ENCODE data around the gene ACSL4.

ACSL4 gene

DNA sequence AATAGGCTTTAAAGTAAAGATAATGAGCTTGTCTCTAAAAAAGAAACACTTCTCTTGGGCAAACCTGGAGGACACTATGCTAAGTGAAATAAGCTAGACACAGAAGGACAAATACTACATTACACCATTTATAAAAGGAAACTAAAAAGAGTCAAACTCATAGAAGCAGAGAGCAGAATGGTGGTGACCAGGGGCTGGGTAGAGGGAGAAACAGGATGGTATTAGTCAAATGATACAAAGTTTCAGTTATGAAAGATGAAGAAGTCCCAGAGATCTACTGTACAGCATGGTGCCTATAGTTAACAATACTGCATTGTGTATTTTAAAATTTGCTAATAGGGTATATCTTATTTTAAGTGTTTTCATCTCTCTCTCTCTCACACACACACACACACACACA is 28.5 kb downstream of the ACSL4 start:
- TF ChIP-seq, protein P1, sequence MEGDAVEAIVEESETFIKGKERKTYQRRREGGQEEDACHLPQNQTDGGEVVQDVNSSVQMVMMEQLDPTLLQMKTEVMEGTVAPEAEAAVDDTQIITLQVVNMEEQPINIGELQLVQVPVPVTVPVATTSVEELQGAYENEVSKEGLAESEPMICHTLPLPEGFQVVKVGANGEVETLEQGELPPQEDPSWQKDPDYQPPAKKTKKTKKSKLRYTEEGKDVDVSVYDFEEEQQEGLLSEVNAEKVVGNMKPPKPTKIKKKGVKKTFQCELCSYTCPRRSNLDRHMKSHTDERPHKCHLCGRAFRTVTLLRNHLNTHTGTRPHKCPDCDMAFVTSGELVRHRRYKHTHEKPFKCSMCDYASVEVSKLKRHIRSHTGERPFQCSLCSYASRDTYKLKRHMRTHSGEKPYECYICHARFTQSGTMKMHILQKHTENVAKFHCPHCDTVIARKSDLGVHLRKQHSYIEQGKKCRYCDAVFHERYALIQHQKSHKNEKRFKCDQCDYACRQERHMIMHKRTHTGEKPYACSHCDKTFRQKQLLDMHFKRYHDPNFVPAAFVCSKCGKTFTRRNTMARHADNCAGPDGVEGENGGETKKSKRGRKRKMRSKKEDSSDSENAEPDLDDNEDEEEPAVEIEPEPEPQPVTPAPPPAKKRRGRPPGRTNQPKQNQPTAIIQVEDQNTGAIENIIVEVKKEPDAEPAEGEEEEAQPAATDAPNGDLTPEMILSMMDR (conservative IDR thresholded peaks at IDR 0.05; ENCODE audit: low read depth): no peak
- ChIA-PET POLR2A (ENCODE audit: low non-redundant PET) (no interaction called here), CTCF (no interaction called here)
- no peak overlapping the region for H3K27ac ChIP-seq
- DNase-seq (ENCODE audit: low spot score): no peak

DNA sequence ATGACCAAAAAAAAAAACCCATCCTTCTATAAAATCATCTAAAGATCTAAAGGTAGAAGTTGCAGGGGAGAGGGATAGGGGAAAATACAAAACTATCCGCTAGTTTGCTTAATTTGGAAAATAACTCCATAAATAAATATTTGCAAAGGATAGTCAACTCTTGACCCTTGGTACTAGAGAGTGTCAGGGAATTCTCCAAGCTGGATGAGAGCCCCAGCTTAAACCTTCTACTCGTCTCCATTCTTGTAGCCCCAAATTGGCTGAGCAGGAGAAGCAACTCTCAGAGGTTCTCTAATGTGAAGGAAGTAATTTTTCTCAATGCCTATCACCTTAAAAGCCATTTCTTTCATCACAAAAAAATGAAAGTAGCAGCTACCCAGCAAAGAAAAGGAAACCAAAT is 35.2 kb downstream of the ACSL4 start:
- no peak overlapping the region for H3K27ac ChIP-seq
- TF ChIP-seq, protein P1 (conservative IDR thresholded peaks at IDR 0.05; ENCODE audit: low read depth): no peak
- DNase-seq (ENCODE audit: low spot score): no peak
- CTCF ChIA-PET: interaction anchor here (0.6 kb wide), 1 partner anchor 8 kb away, joined by 4 read pairs; no protein-coding TSS in a partner anchor
- POLR2A ChIA-PET (ENCODE audit: low non-redundant PET): no interaction called here

DNA sequence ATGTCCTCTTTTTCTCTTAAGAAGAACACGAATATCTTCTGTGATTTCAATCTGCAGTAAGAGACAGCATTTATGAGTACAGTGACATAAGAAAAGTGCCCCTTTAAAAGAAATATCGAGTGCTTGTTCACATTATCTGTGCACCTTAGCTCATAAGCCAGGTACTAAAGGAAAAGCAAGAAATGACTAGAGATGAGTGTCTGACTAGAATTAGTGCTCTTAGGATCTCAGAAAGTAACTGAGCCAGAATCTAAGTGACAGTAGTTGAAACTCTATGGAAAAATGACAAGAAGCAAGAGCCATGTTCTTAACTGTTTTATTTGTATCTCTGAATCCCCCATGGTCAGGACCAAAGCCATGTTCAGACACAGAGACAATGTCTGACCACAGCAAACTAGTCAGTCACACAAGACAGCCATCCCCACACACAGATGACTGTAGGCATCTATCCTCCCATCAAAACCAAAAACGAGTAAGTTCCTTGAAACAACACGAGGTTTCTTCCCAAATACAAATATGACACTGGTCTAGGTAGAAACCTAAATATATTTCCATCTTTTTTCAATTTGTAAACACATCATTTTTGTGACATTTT is 36.8 kb downstream of the ACSL4 start:
- TF ChIP-seq, protein P1 (conservative IDR thresholded peaks at IDR 0.05; ENCODE audit: low read depth): no peak
- DNase-seq (ENCODE audit: low spot score): no peak
- ChIA-PET CTCF (no interaction called here), POLR2A (ENCODE audit: low non-redundant PET) (no interaction called here)
- H3K27ac ChIP-seq: no peak overlapping the region

DNA sequence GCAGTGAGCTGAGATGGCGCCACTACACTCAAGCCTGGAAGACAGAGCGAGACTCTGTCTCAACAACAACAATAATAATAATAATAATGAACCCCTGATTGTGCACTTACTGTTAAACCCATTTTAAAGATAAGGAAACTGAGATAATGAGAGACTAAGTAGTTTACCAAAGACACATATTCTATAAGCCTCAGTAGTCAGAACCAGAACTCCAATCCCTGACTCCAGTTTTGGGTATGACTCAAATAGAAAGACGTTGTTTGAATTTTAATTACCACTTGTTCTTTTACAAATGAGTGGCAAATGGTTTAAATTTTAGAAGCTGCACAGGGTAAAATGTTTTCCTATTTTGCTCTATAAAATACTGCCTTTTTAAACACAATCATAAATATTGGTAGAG is 37.4 kb downstream of the ACSL4 start:
- ChIA-PET POLR2A (ENCODE audit: low non-redundant PET) (interaction anchor here (0.7 kb wide), 1 partner anchor 20 kb away, joined by 4 read pairs; no protein-coding TSS in a partner anchor), CTCF (interaction anchor here (0.7 kb wide), 1 partner anchor 195 kb away, joined by 3 read pairs; no protein-coding TSS in a partner anchor)
- no peak for DNase-seq (ENCODE audit: low spot score)
- TF ChIP-seq, protein P1 (conservative IDR thresholded peaks at IDR 0.05; ENCODE audit: low read depth): no peak
- no peak overlapping the region for H3K27ac ChIP-seq

DNA sequence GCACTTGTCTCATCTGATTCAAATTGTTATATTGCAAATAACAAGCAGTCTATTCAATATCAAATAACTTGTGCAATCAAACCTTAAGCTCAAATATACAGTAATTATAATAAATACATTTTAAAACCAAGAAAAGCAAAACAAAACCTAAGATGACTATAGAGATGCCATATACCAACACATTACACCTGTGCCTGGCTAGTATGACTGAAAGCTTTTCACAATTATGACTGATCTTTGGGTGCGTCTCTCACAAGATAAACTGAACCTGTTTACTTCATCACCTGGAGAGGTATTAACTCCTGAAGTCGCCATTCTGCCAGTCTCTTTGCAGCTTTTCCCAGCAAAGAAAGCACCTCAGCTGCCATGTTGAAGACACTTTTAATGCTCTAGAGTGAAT is 41.3 kb downstream of the ACSL4 start:
- no peak for DNase-seq (ENCODE audit: low spot score)
- ChIA-PET CTCF (no interaction called here), POLR2A (ENCODE audit: low non-redundant PET) (no interaction called here)
- TF ChIP-seq, protein P1 (conservative IDR thresholded peaks at IDR 0.05; ENCODE audit: low read depth): no peak
- H3K27ac ChIP-seq: no peak overlapping the region

DNA sequence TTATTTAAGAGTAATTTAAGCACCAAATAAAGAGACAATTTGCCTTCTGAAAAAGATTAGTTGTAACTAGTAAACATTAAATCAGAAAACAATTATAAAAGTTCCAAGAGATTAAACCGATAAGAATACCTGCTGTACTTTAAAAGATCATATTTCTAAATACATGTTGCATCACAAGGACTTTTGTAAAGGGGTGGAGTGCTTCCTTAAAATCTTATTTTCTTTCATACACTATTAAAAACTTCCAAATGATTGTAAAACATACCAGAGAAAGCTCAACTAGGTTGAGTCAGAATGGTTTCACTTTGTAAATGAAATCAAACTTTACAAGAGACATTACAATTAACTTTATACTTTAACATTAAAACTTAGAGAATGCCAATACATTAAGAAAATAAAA is 41.8 kb downstream of the ACSL4 start:
- ChIA-PET POLR2A (ENCODE audit: low non-redundant PET) (no interaction called here), CTCF (no interaction called here)
- DNase-seq (ENCODE audit: low spot score): no peak
- H3K27ac ChIP-seq: no peak overlapping the region
- TF ChIP-seq, protein P1 (conservative IDR thresholded peaks at IDR 0.05; ENCODE audit: low read depth): no peak
